IPS-NIHi7 (cell line): Measurements from ENCODE around the gene FTO.

Experiments used
- DNase-seq: peaks from one replicate; pipeline ENCODE4 v3.0.0; 2012; ENCODE audit warnings: mixed read lengths; ENCODE audit errors: extremely low spot score

The FTO gene

GRCh38 chr16:53998966-53999522, 295.1 kb downstream of the FTO start:
- DNase-seq, result no peak

DNA sequence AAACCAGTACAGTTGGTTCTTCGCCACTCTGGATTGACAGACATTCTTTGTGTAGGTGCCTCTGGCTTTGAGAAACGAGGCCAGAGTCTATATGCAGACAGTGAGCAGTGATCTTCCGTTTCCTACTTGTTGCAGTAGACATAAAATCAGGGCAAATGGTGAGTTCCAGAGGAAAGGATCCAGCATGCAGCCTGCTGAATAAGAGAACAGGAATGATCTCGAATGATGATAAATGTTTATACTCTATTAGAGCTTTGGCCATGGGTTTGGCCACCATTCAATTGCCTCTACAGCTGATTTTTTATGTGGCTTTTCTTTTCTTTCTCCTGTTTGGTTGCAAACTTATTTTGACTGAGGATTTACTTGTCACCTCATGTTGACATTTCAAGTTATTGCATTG, 295.9 kb downstream of the FTO start:
- DNase-seq, result no peak

DNA sequence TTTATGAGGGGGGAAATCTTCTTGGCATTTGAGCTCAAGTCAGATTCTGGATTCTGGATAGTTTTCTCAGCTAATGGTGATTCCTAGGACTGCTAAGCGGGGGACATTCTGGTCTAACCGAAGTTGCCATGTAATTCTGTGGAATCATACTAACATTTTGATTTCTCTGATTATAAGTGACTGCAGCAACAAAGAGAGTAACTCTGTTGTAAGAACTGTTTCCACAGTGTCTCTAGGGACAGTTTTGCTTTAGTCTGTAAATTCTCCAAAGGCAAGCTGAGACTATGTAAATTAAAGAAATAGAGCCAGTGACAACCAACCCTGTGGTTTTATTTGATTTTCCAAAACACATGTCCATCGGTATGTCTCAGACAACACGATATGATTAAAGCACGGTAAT, 296.4 kb downstream of the FTO start:
- no peak for DNase-seq

- DNase-seq, result no peak
Measured at GRCh38 chr16:54006693-54007092, 302.7 kb downstream of the FTO start.

GRCh38 chr16:54007504-54007903, 303.5 kb downstream of the FTO start:
- DNase-seq, result no peak

- no peak for DNase-seq
Measured at GRCh38 chr16:54009464-54010176, 305.7 kb downstream of the FTO start.

GRCh38 chr16:54015147-54015546, 311.2 kb downstream of the FTO start:
- DNase-seq, result no peak

DNA sequence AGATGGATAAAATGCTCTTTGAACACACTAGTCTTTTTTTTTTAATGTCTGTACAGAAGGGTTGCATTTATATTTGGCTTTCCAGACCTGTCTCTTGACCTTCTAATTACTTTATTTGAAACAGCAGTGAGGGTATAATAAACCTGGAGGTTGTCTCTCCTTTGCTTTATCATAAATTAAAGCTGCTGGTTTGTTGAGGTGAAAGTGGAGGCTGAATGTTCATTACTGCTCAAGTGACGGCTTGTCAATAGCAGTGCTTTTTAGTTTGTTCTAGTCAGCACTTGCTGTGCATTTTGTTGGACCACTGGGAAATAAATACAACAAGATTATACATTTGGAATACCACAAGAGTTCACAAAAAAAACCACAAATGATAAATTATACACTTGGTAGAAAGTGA, 318.4 kb downstream of the FTO start:
- no peak for DNase-seq

DNA sequence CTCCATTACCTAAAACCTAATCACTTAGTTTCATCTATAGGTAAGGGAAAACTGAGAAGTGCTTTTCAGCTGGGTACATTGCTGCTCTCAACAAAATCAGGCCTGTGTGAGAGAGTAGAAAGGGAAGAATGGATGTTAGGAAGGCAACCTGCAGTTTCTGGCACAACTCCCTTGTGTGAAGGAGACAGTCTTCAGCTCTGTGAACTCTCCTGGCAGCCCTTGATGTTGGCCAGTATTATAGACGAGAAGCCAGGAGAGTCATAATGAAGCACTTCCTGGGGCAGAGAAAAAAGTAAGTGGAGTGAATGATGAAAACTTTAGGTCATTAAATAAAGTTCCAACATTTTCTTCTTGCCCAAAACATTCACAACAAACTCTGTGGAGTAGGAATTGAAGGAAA, 322.5 kb downstream of the FTO start:
- DNase-seq, result no peak

DNA sequence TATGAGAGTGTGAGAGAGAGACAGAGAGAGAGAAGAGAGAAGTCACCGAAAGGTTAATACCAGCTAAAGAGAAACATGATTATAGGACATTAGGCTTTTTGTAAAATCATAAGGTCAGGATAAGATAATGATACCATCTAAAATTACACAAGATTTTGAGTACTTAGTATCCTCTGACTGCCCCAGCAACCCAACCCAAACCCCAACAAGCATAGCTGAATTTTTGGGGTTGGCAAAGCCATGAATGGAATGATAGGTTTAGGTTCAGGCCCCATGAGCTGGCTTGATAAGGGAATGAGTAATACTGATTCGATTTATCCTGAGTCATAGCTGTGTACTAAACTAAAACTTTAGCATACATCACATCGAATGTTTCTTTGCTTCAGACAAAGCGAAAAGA, 323.1 kb downstream of the FTO start:
- DNase-seq, result no peak

DNA sequence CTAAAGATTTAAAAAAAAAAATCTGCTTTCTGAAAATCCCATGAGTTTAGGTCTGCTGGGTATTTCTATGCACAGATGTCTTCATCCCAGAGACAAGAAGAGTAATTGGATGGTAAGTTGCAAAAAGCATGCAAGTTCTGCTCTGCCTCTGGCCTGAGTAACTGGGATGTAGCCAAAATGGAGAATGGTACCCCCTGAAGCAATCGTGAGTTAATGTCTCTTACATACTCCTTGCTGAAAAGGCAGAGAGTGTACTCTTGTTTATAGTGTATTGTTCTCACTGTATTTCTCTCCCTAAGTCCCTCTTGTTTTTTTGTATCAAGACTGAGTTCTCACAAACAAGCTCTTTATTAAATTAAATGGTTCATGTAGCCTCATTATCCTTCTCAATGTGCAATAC, 323.6 kb downstream of the FTO start:
- no peak for DNase-seq

DNA sequence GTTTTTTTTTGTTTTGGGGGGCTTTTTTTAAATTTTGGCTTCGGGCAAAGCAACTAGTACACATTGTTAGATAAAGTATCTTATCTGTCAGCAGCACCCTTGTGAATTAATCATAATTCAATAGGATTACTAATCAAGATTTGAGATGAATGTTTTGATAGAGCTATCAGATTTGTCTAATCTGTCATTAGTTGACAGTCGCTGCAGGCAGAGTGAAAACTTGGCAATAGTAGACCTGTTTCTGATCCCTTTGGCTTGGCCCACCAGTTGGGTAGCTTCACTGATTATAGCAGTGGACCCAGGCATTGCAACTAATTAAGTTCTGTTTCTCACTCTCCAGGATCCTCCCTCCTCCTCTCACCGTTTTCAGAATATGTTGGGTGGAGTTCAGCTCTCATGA, 324.0 kb downstream of the FTO start:
- no peak for DNase-seq

DNA sequence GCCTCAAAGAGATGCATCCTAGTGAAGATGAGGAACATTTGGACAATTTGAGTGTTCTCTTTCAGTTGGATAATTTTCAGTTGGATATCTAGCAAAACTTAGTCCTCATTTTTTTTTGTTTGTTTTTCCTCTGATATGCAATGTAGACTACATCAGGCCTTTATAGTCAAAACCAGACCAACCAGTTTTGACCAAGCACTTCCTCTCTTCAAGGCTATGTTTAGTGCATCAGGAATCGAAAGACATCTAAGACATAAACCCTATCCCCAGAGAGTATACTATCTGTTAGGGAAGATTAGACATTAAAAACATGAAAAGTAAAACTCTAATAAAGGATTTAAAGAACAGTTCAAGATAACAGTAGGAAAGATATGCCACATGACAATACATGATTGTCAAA, 326.5 kb downstream of the FTO start:
- DNase-seq, result no peak

- no peak for DNase-seq
Measured at GRCh38 chr16:54031107-54031760, 327.3 kb downstream of the FTO start.

DNA sequence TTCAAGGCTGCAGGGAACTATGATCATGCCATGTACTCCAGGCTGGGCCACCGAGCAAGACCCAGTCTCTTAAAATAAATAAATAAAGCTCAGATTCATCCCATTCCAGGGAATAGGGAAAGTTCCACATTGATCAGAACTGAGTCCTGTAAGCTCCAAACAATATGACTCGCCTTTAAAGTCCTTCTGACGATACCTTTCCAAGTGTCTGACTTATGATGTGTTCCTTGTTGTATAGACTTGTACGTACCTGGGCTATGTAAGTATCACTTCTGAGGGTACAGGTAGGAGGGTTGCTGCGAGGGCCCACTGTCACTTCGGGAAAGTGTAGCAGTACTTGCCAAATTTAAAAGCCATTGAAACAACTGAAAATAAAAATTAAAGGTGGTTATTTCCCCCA, 329.8 kb downstream of the FTO start:
- no peak for DNase-seq

GRCh38 chr16:54034684-54035083, 330.7 kb downstream of the FTO start:
- DNase-seq, result no peak

DNA sequence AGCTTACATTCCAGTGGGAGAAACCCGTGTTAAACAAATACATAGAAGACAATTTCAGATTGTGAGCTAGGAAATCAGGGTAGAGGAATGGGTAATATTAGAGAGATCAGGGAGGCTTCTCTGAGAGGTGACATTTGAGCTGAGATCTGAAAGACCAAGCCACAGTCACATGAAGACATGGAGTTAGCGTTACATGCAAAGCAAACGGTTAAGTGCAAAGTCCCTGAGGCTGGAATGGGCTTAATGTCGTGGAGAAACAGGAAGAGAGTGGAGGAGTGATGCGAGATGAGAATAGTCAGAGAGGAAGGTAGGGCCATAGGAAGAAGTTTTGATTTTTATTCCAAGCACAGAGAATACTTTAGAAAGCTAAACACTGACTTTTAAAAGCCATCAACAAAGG, 336.5 kb downstream of the FTO start:
- DNase-seq, result no peak

GRCh38 chr16:54040975-54041374, 337.0 kb downstream of the FTO start:
- no peak for DNase-seq

DNA sequence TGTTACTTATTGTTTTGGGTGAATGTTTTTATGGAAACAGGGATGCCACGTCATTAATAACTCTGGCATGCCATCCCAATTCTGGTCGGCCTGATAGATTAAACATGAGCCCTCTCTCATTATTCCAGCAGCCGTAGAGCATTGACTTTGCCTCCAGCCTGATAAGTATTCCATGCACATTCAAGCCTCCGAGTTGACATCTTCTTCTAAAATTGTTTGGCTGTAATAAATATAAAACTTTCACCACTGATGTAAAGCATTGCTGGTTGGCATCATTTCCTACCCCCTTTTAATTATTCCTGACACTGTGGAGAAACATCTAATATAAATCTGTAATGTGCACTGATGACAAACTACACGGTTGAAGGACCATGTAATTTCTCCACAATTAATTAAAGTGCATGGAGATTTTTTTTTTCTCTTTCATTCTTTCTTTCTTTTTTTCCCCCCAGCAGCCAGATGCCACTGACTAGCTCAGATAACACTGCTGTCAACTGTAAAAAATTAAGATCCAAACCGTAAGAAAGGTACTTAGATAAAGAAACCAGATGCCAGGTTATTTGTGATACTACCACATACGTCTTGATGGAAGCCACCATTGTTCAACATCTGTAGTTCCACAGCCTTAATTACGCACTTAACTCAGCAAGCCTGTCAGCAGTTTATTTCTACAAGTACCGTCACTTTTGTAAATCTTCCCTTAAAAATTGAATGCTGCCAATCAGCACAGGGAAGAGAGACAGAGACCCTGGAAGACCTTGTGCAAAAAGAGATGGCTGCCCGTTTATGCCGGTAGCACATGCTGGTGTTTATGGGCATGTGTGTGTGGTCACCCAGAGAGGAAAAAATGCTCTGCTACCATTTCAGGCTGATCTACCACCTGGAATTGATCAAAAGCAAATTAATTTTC, 344.9 kb downstream of the FTO start:
- no peak for DNase-seq

DNA sequence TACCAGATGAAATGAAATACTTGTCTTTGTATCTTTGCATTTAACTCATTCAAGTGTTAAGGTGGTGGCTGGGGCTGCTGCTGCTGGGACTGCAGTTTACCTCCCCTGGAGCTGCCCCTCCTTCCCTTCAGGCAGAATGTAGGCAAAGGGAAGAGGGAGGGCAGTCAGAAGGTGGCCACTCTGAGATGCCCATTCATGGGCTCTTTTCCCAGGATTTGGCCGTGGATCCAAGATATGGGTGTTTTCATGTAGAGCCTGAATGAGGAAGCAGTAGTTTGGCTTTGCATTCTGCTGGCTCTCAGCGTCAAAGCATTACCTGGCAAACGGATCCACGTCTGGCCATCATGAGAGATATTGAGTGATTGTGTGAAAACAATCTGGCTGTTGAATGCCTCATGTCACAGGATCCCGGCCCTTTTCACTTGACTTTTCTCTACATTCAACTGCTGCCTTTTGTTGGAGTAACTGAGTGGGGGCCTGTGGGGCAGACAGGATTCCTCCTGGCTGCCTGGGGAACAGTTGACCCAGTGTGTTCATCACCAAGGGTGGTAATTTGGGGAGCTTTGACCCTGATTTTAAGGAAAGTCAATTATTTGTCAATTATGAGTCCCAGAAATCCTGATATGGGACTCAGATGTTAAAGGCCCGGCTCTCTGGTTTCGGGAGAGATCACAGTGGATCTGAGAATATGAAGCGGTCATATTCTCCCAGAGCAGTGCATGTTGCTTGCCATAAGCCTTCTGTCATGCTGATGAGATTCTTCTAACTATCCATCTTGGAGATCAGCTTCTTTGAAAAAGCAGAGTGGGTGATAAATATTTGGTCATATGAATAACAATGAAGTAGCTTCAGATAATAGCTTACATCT, 345.9 kb downstream of the FTO start:
- DNase-seq, result peak; percentile 58

DNA sequence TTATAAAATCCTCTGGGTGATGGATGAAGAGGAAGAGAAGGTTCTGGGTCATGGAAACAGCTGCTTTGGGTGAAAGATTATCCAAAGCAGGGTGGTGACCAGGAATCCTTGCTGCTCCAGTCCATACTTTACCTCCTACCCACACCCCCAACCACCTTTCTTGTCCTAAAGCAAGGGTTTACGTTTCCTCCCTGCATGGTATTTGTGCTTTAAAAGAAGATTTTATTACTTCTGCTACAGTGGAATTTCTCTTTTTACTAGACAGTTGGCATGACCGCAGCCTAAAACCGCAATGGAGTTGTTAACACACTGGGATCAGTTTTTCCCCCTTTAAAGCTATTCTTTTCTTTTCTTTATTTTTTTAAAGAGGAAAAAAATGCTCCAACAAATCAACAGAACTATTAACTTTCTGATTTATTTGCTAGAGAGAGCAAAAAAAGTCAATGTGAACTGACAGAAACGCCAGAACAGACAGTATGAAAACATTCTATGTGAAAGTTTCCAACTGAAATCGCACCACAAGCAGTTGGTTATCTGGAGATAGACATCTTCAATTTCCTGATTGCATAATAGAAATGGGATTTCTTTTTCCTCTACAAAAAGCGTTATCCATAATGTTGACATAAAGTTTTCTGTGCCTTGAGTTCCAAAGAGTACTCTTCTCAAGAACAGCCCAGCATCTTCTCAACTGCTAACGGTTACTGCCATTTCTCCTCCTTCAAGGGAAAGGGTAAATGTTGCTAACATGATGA, 346.7 kb downstream of the FTO start:
- DNase-seq, result peak; percentile 57
